HG02623 (cell line): ENCODE results near the gene FANCI.

Experiments used
- ATAC-seq: cut with Tn5 transposase; IDR thresholded peaks from one replicate; pipeline ENCODE4 v1.9.1; 2021; ENCODE audit warnings: moderate library complexity; ENCODE audit not compliant: unreplicated experiment

Gene FANCI

GRCh38 chr15:89303986-89304385 lies 60.2 kb downstream of the FANCI start:
- ATAC-seq = no peak

GRCh38 chr15:89305395-89305794 lies 61.6 kb downstream of the FANCI start:
- ATAC-seq = no peak

- ATAC-seq = no peak
These were observed 63.3 kb downstream of the FANCI start for GRCh38 chr15:89307046-89307587.

GRCh38 chr15:89307791-89308190 lies 64.0 kb downstream of the FANCI start:
- ATAC-seq = no peak

- no peak for ATAC-seq
These were observed 64.5 kb downstream of the FANCI start for GRCh38 chr15:89308236-89308635.

- no peak for ATAC-seq
These were observed 66.2 kb downstream of the FANCI start for GRCh38 chr15:89309993-89310392.

GRCh38 chr15:89315375-89315929 lies 71.7 kb downstream of the FANCI start:
- ATAC-seq = no peak

- no peak for ATAC-seq
These were observed 72.7 kb downstream of the FANCI start for GRCh38 chr15:89316504-89316903.

- ATAC-seq = no peak
These were observed 73.5 kb downstream of the FANCI start for GRCh38 chr15:89317186-89317720.

- ATAC-seq = no peak
These were observed 75.9 kb downstream of the FANCI start for GRCh38 chr15:89319678-89320077.

GRCh38 chr15:89320200-89320599 lies 76.4 kb downstream of the FANCI start:
- ATAC-seq = no peak

GRCh38 chr15:89321521-89322410 lies 78.0 kb downstream of the FANCI start:
- no peak for ATAC-seq

GRCh38 chr15:89322822-89323221 lies 79.0 kb downstream of the FANCI start:
- ATAC-seq = no peak

- ATAC-seq = no peak
These were observed 80.0 kb downstream of the FANCI start for GRCh38 chr15:89323825-89324224.

GRCh38 chr15:89325039-89325803 lies 81.4 kb downstream of the FANCI start:
- ATAC-seq = no peak

GRCh38 chr15:89326316-89326715 lies 82.5 kb downstream of the FANCI start:
- ATAC-seq = no peak

- no peak for ATAC-seq
These were observed 83.3 kb downstream of the FANCI start for GRCh38 chr15:89327113-89327512.

- ATAC-seq = no peak
These were observed 84.8 kb downstream of the FANCI start for GRCh38 chr15:89328398-89329254.

- ATAC-seq = no peak
These were observed 85.7 kb downstream of the FANCI start for GRCh38 chr15:89329329-89330084.

- ATAC-seq = no peak
These were observed 86.3 kb downstream of the FANCI start for GRCh38 chr15:89330119-89330518.
